Measurements from ENCODE around the gene CLDN6.

The CLDN6 gene

DNA sequence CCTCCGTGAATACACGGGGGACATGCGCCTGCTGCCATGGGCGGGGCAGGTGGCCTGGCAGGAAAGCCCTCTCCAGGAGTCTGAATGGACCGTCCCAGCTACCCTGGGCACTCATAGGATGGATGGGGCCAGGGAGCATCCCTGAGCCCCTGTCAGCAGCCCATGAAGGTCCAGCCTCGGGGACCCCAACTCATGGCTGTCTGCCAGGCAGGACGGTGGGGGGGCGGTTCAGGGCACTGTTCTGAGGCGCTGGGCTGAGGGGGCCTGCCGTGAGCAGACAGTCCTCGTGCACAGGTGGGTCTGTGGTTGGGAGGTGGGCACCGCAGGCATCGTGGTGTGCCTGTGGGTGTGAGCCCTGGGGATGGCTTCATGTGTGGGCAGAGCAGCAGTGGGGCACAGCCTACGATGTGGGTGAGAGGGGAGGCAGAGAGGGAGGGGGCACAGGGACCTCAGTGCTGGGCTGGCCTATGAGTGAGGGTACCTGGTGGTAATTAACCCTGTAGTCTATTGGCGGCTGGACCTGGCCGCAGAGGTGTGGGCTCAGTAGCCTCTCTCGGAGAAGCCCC lies 31.3 kb downstream of the CLDN6 start:
- TF ChIP-seq, protein P1, sequence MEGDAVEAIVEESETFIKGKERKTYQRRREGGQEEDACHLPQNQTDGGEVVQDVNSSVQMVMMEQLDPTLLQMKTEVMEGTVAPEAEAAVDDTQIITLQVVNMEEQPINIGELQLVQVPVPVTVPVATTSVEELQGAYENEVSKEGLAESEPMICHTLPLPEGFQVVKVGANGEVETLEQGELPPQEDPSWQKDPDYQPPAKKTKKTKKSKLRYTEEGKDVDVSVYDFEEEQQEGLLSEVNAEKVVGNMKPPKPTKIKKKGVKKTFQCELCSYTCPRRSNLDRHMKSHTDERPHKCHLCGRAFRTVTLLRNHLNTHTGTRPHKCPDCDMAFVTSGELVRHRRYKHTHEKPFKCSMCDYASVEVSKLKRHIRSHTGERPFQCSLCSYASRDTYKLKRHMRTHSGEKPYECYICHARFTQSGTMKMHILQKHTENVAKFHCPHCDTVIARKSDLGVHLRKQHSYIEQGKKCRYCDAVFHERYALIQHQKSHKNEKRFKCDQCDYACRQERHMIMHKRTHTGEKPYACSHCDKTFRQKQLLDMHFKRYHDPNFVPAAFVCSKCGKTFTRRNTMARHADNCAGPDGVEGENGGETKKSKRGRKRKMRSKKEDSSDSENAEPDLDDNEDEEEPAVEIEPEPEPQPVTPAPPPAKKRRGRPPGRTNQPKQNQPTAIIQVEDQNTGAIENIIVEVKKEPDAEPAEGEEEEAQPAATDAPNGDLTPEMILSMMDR (IDR thresholded peaks at IDR 0.05; ENCODE audit: low read depth, low read length) = no peak
- no peak for DNase-seq (ENCODE audit: low read depth in 2 of 2)
- H3K4me3 ChIP-seq (replicated peaks in 1 of 2; ENCODE audit: low read depth in 2 of 2, low read length in 2 of 2) = no peak overlapping the region

DNA sequence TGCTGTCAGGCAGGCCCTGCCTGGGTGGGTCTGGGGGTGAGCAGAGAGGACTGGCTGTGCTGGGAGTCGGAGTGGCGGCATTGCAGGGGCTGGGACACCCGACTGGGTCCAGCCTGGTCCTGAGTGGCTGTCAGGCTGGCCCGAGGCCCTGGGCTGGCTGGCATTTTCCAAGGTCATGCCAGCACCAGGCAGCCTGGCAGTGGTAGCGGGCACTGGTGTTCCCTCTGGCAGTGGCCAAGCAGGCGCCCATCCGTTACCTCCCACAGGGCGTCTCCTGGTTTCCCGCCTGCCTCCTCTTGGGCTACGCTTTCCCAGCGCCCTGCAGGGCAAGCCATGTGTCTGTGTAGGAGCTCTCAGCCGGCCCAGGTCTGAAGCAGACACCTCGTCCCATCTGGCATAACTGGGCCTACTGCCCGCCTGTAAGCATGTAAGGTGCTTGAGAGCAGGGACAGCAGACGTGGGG lies 32.1 kb downstream of the CLDN6 start:
- no peak overlapping the region for H3K4me3 ChIP-seq (replicated peaks in 1 of 2; ENCODE audit: low read depth in 2 of 2, low read length in 2 of 2)
- TF ChIP-seq, protein P1 (IDR thresholded peaks at IDR 0.05; ENCODE audit: low read depth, low read length) = no peak
- no peak for DNase-seq (ENCODE audit: low read depth in 2 of 2)

- no peak for DNase-seq (ENCODE audit: low read depth in 2 of 2)
- TF ChIP-seq, protein P1 (IDR thresholded peaks at IDR 0.05; ENCODE audit: low read depth, low read length) = no peak
- H3K4me3 ChIP-seq (replicated peaks in 1 of 2; ENCODE audit: low read depth in 2 of 2, low read length in 2 of 2) = no peak overlapping the region
These were observed 32.5 kb downstream of the CLDN6 start for GRCh38 chr16:2985462-2985861.

DNA sequence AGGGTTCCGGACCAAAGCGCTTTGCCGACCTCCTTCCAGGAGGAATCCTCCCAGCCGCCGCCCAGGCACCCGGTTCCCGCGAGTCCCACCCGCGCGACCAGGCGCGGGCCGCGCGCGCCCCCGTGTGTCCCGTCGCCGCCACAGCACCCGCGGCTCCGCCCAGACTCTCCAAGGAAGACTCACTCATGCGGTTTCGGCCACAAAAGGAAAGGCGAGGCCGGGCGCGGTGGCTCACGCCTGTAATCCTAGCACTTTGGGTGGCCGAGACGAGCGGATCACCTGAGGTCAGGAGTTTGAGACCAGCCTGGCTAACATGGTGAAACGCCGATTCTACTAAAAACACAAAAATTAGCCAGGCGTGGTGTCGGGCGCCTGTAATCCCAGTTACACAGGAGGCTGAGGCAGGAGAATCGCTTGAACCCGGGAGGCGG lies 34.3 kb downstream of the CLDN6 start:
- peak; percentile 74 to 82 for DNase-seq (ENCODE audit: low read depth in 2 of 2)
- TF ChIP-seq, protein P1 (IDR thresholded peaks at IDR 0.05; ENCODE audit: low read depth, low read length) = peak; percentile 44
- H3K4me3 ChIP-seq (replicated peaks in 1 of 2; ENCODE audit: low read depth in 2 of 2, low read length in 2 of 2) = peak overlapping the region; percentile 13 to 33

DNA sequence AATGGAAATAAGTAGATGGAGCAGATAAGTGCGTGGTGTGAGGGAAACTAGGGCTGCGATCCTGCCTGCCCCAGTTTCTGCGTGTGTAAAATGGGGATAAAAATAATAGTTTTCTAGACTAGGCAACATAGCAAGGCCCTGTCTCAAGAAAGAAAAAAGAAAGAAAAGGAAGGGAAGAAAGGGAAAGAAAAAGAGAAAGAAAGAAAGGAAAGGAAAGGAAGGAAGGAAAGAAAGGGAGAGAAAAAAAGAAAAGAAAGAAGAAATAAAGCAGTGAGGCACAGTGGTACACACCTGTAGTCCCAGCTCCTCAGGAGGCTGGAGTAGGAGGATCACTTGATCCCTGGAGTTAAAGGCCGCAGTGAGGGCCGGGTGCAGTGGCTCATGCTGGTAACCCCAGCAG lies 35.6 kb downstream of the CLDN6 start:
- H3K4me3 ChIP-seq (replicated peaks in 1 of 2; ENCODE audit: low read depth in 2 of 2, low read length in 2 of 2) = no peak overlapping the region
- DNase-seq (ENCODE audit: low read depth in 2 of 2) = no peak
- TF ChIP-seq, protein P1 (IDR thresholded peaks at IDR 0.05; ENCODE audit: low read depth, low read length) = no peak

DNA sequence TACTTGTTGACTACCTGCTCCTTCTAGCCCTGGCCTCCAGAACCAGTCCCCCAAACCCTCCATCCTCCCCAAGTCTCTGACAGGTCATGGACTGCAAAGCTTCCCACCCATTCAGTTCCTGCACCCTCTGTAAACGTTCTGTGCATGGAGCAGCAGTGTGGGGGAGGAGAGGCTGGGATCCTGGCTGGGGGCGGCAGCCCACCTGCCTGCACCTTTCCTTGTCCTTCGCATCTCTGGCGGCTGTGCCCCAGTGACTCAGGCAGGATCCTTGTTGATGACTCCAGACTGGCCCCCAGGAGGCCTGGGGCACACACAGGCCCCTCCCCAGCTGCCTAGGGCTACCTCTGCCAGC lies 36.1 kb downstream of the CLDN6 start:
- TF ChIP-seq, protein P1 (IDR thresholded peaks at IDR 0.05; ENCODE audit: low read depth, low read length) = no peak
- H3K4me3 ChIP-seq (replicated peaks in 1 of 2; ENCODE audit: low read depth in 2 of 2, low read length in 2 of 2) = no peak overlapping the region
- no peak for DNase-seq (ENCODE audit: low read depth in 2 of 2)

Data from cardiac fibroblast (primary cell).